ENCODE measurements around the gene MS4A6A. TPM values are rescaled to one million over a fixed set of nuclear protein-coding genes. Genes with fewer than 3 reads are reported as not detected.

MS4A6A gene
- total RNA-seq, 1 experiment from 2014 or later, result not detected

GRCh38 chr11:60175860-60176275, 7.0 kb downstream of the MS4A6A start:
- Histone ChIP-seq H4K91ac (ENCODE audit: insufficient read length, low read depth, low read length) (no peak overlapping the region), H2AK5ac (ENCODE audit: insufficient read length, low read length) (no peak overlapping the region), H2BK20ac (ENCODE audit: low read depth, low read length, poor library complexity, severe bottlenecking) (no peak overlapping the region), H2BK12ac (ENCODE audit: insufficient read length, low read depth, low read length) (no peak overlapping the region), H2BK120ac (ENCODE audit: low read depth, low read length, poor library complexity, severe bottlenecking) (no peak overlapping the region), H3K4ac (ENCODE audit: low read depth, low read length) (no peak overlapping the region), H3K79me2 (ENCODE audit: insufficient read depth, low read length) (no peaks in the 10 kb centered on the region), H3K23ac (ENCODE audit: insufficient read length, low read depth, low read length) (no peak overlapping the region), H3K27ac (ENCODE audit: insufficient read length, low read depth, low read length) (no peak overlapping the region), H2BK15ac (ENCODE audit: low read depth, low read length) (no peak overlapping the region), H3K56ac (ENCODE audit: insufficient read length, low read depth, low read length) (no peak overlapping the region), H3T11ph (ENCODE audit: low read length) (no peak overlapping the region), H3K23me2 (ENCODE audit: insufficient read length, low read depth, low read length, poor library complexity, severe bottlenecking) (no peaks in the 10 kb centered on the region), H4K20me1 (ENCODE audit: control insufficient read depth, insufficient read depth, insufficient read length) (no peaks in the 10 kb centered on the region), H3K4me1 (ENCODE audit: insufficient read depth, low read length) (no peaks in the 10 kb centered on the region), H3K9ac (ENCODE audit: extremely low read depth, insufficient read length, low read length) (no peak overlapping the region), H3K27me3 (ENCODE audit: insufficient read depth, low read length) (no peaks in the 10 kb centered on the region), H2AFZ (ENCODE audit: low read length) (no peak overlapping the region), H3K79me1 (ENCODE audit: insufficient read depth, low read depth, low read length, poor library complexity, severe bottlenecking) (no peaks in the 10 kb centered on the region), H4K8ac (replicated peaks; ENCODE audit: insufficient read length, low read depth, low read length) (no peak overlapping the region), H3K4me2 (ENCODE audit: insufficient read depth, insufficient read length, low read length) (no peak overlapping the region), H4K5ac (ENCODE audit: insufficient read length, low read depth, low read length) (no peak overlapping the region), H3K18ac (ENCODE audit: insufficient read length, low read depth, low read length) (no peak overlapping the region), H3K9me3 (ENCODE audit: control insufficient read depth, low read depth, low read length) (no peaks in the 10 kb centered on the region), H3K14ac (ENCODE audit: insufficient read depth, low read length) (no peak overlapping the region), H2BK5ac (ENCODE audit: insufficient read length, low read length) (no peak overlapping the region)
- H3K4me1 Mint-ChIP-seq, result peaks cover 7 to 13% of the 10 kb centered on the region in 2 experiments
- no peaks in the 10 kb centered on the region for H3K27me3 Mint-ChIP-seq (ENCODE audit: low read depth)
- H3K27ac Mint-ChIP-seq, result no peak overlapping the region
- H3K9me3 Mint-ChIP-seq, result peaks cover 2% of the 10 kb centered on the region in 2 experiments; a peak in 4 of 5 replicates
- H3K4me3 Mint-ChIP-seq, result no peak overlapping the region
- no peak for DNase-seq
- peaks cover 0 to 4% (median 0%) of the 10 kb centered on the region in 3 experiments; a peak in 3 of 7 replicates for H3K36me3 Mint-ChIP-seq (ENCODE audit: insufficient read depth in 1 of 3, low read depth in 3 of 3)
- WGBS (ENCODE audit: extremely low coverage, insufficient read length, low lambda C conversion rate), result no CpG with 5 or more reads among the region's 5 CpGs
- TF ChIP-seq, protein P1, sequence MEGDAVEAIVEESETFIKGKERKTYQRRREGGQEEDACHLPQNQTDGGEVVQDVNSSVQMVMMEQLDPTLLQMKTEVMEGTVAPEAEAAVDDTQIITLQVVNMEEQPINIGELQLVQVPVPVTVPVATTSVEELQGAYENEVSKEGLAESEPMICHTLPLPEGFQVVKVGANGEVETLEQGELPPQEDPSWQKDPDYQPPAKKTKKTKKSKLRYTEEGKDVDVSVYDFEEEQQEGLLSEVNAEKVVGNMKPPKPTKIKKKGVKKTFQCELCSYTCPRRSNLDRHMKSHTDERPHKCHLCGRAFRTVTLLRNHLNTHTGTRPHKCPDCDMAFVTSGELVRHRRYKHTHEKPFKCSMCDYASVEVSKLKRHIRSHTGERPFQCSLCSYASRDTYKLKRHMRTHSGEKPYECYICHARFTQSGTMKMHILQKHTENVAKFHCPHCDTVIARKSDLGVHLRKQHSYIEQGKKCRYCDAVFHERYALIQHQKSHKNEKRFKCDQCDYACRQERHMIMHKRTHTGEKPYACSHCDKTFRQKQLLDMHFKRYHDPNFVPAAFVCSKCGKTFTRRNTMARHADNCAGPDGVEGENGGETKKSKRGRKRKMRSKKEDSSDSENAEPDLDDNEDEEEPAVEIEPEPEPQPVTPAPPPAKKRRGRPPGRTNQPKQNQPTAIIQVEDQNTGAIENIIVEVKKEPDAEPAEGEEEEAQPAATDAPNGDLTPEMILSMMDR (conservative IDR thresholded peaks at IDR 0.05), result no peak
